H9 (cell line): ENCODE results near the gene DYNC2H1. TPM values are rescaled to one million over a fixed set of nuclear protein-coding genes. Genes with fewer than 3 reads are reported as not detected.

Source experiments
- DNase-seq: peaks from one replicate; pipeline ENCODE4 v3.0.0-alpha.2; 2017
- H2AFZ ChIP-seq: one replicate; pipeline ENCODE4 v1.6.1; 2013; ENCODE audit warnings: mild to moderate bottlenecking, low read length, control low read depth, moderate library complexity
- H2AK5ac ChIP-seq: 2 replicates; pipeline ENCODE4 v1.6.1; 2013; ENCODE audit warnings: low read length, control low read depth, mixed read lengths; ENCODE audit not compliant: insufficient read length
- H2BK120ac ChIP-seq: one replicate; pipeline ENCODE4 v1.6.1; 2013; ENCODE audit warnings: low read depth, mild to moderate bottlenecking, low read length, control low read depth, inconsistent platforms; ENCODE audit not compliant: poor library complexity, severe bottlenecking
- H2BK12ac ChIP-seq: 2 replicates; pipeline ENCODE4 v1.6.1; 2013; ENCODE audit warnings: low read length, control low read depth, mixed read lengths, low read depth; ENCODE audit not compliant: insufficient read length
- H2BK15ac ChIP-seq: 2 replicates; pipeline ENCODE4 v1.6.1; 2013; ENCODE audit warnings: low read depth, low read length, control low read depth
- H2BK20ac ChIP-seq: one replicate; pipeline ENCODE4 v1.6.1; 2013; ENCODE audit warnings: low read depth, mild to moderate bottlenecking, low read length, control low read depth, inconsistent platforms; ENCODE audit not compliant: poor library complexity, severe bottlenecking
- H2BK5ac ChIP-seq: 2 replicates; pipeline ENCODE4 v1.6.1; 2013; ENCODE audit warnings: low read length, control low read depth, mixed read lengths; ENCODE audit not compliant: insufficient read length
- H3K14ac ChIP-seq: 2 replicates; pipeline ENCODE4 v1.6.1; 2013; ENCODE audit warnings: low read length, control low read depth; ENCODE audit not compliant: insufficient read depth
- H3K18ac ChIP-seq: 2 replicates; pipeline ENCODE4 v1.6.1; 2013; ENCODE audit warnings: low read depth, mild to moderate bottlenecking, mixed read lengths, low read length, control low read depth; ENCODE audit not compliant: insufficient read length
- H3K23ac ChIP-seq: 2 replicates; pipeline ENCODE4 v1.6.1; 2013; ENCODE audit warnings: low read length, control low read depth, mixed read lengths, low read depth; ENCODE audit not compliant: insufficient read length
- H3K23me2 ChIP-seq: 2 replicates; pipeline ENCODE4 v1.6.1; 2013; ENCODE audit warnings: low read depth, mild to moderate bottlenecking, mixed read lengths, low read length, control low read depth; ENCODE audit not compliant: insufficient read length, poor library complexity, severe bottlenecking
- H3K27ac ChIP-seq: 2 replicates; pipeline ENCODE4 v1.5.1; 2013; ENCODE audit warnings: low read length, control low read depth, mixed read lengths, low read depth; ENCODE audit not compliant: insufficient read length
- H3K27me3 ChIP-seq: 2 replicates; pipeline ENCODE4 v1.6.1; 2013; ENCODE audit warnings: low read length, control low read depth, inconsistent platforms; ENCODE audit not compliant: insufficient read depth
- H3K4ac ChIP-seq: 2 replicates; pipeline ENCODE4 v1.6.1; 2013; ENCODE audit warnings: low read depth, mild to moderate bottlenecking, control low read depth, inconsistent platforms, low read length, moderate library complexity
- H3K4me1 ChIP-seq: 2 replicates; pipeline ENCODE4 v1.6.1; 2013; ENCODE audit warnings: low read length, control low read depth, inconsistent platforms; ENCODE audit not compliant: insufficient read depth
- H3K4me2 ChIP-seq: 2 replicates; pipeline ENCODE4 v1.6.1; 2013; ENCODE audit warnings: low read length, control low read depth, mixed read lengths; ENCODE audit not compliant: insufficient read length, insufficient read depth
- H3K56ac ChIP-seq: 2 replicates; pipeline ENCODE4 v1.6.1; 2013; ENCODE audit warnings: low read depth, mild to moderate bottlenecking, mixed read lengths, low read length, control low read depth; ENCODE audit not compliant: insufficient read length
- H3K79me1 ChIP-seq: 2 replicates; pipeline ENCODE4 v1.6.1; 2013; ENCODE audit warnings: low read depth, mild to moderate bottlenecking, moderate library complexity, low read length, control low read depth, inconsistent platforms; ENCODE audit not compliant: insufficient read depth, poor library complexity, severe bottlenecking
- H3K79me2 ChIP-seq: 2 replicates; pipeline ENCODE4 v1.6.1; 2013; ENCODE audit warnings: low read length, control low read depth, inconsistent platforms; ENCODE audit not compliant: insufficient read depth
- H3K9ac ChIP-seq: 2 replicates; pipeline ENCODE4 v1.6.1; 2013; ENCODE audit warnings: low read length, control low read depth, mixed read lengths; ENCODE audit not compliant: insufficient read length; ENCODE audit errors: extremely low read depth
- H3K9me3 ChIP-seq: one replicate; pipeline ENCODE4 v1.6.1; 2013; ENCODE audit warnings: low read depth, low read length, inconsistent platforms; ENCODE audit not compliant: control insufficient read depth
- H3T11ph ChIP-seq: one replicate; pipeline ENCODE4 v1.6.1; 2013; ENCODE audit warnings: mild to moderate bottlenecking, low read length, control low read depth, inconsistent platforms
- H4K20me1 ChIP-seq: one replicate; pipeline ENCODE4 v1.6.1; 2013; ENCODE audit not compliant: control insufficient read depth, insufficient read length, insufficient read depth
- H4K5ac ChIP-seq: 2 replicates; pipeline ENCODE4 v1.6.1; 2013; ENCODE audit warnings: low read depth, mild to moderate bottlenecking, mixed read lengths, low read length, control low read depth; ENCODE audit not compliant: insufficient read length
- H4K8ac ChIP-seq: replicated peaks from 2 replicates; pipeline ENCODE4 v1.6.1; 2013; ENCODE audit warnings: low read length, control low read depth, mixed read lengths, low read depth; ENCODE audit not compliant: insufficient read length
- H4K91ac ChIP-seq: 2 replicates; pipeline ENCODE4 v1.6.1; 2013; ENCODE audit warnings: low read depth, mild to moderate bottlenecking, moderate library complexity, mixed read lengths, low read length, control low read depth; ENCODE audit not compliant: insufficient read length
- H3K27ac Mint-ChIP-seq, 3 experiments: 2 replicates in 2 of 3; 3 replicates in 1 of 3; pipeline ENCODE4 v1.8.0; 2020 to 2021; ENCODE audit warnings: mixed read lengths in 3 of 3, mild to moderate bottlenecking in 1 of 3, moderate library complexity in 1 of 3
- H3K27me3 Mint-ChIP-seq: 2 replicates; pipeline ENCODE4 v1.8.0; 2021; ENCODE audit warnings: low read depth, mild to moderate bottlenecking, moderate library complexity, mixed read lengths
- H3K36me3 Mint-ChIP-seq, 3 experiments: 2 replicates in 2 of 3; 3 replicates in 1 of 3; pipeline ENCODE4 v1.8.0; 2020 to 2021; ENCODE audit warnings: low read depth in 3 of 3, mixed read lengths in 3 of 3; ENCODE audit not compliant: insufficient read depth in 1 of 3
- H3K4me1 Mint-ChIP-seq, 2 experiments: 2 replicates each; pipeline ENCODE4 v1.8.0; 2020; ENCODE audit warnings: mixed read lengths in 2 of 2
- H3K4me3 Mint-ChIP-seq, 2 experiments: 2 replicates in 1 of 2; 3 replicates in 1 of 2; pipeline ENCODE4 v1.8.0; 2020 to 2021; ENCODE audit warnings: mild to moderate bottlenecking in 2 of 2, mixed read lengths in 2 of 2, moderate library complexity in 1 of 2
- H3K9me3 Mint-ChIP-seq, 2 experiments: 2 replicates in 1 of 2; 3 replicates in 1 of 2; pipeline ENCODE4 v1.8.0; 2020; ENCODE audit warnings: mild to moderate bottlenecking in 2 of 2, mixed read lengths in 2 of 2, moderate library complexity in 1 of 2
- CTCF ChIP-seq: fragments of 200-600 bp; sonication (generic); conservative IDR thresholded peaks from 3 replicates; pipeline ENCODE4 v1.8.0; 2021; ENCODE audit warnings: antibody characterized with exemption, mild to moderate bottlenecking
- WGBS: extraction: QIAGEN DNeasy Blood & Tissue Kit; methylation state at CpG from one replicate; pipeline ENCODE4 v1.1.7; 2013; ENCODE audit warnings: missing lambda C conversion rate, low lambda C conversion rate, mixed read lengths; ENCODE audit not compliant: insufficient read length; ENCODE audit errors: extremely low coverage; 5-methylcytosine and 5-hydroxymethylcytosine counted together
- total RNA-seq: library from RNA; stranded (reverse); gene quantifications from 2 replicates; pipeline ENCODE4 v1.2.1, GENCODE V29; 2021

The DYNC2H1 gene
- total RNA-seq, 1 experiment from 2014 or later: 13.2 TPM

- Histone ChIP-seq H3K79me2 (no peaks in the 10 kb centered on the region), H3K79me1 (no peaks in the 10 kb centered on the region), H2AFZ (no peak overlapping the region), H3K18ac (no peak overlapping the region), H3K4me1 (no peaks in the 10 kb centered on the region), H4K20me1 (no peaks in the 10 kb centered on the region), H3K23me2 (no peaks in the 10 kb centered on the region), H3K27ac (no peak overlapping the region), H3K4me2 (no peak overlapping the region), H3K9me3 (no peaks in the 10 kb centered on the region), H3K23ac (no peak overlapping the region), H4K91ac (no peak overlapping the region), H2BK12ac (no peak overlapping the region), H3K9ac (no peak overlapping the region), H4K8ac (no peak overlapping the region), H2BK120ac (no peak overlapping the region), H3T11ph (no peak overlapping the region), H2BK15ac (no peak overlapping the region), H3K14ac (no peak overlapping the region; the same call in 1 of the 2 replicates), H3K4ac (no peak overlapping the region), H2BK5ac (no peak overlapping the region), H2AK5ac (no peak overlapping the region), H3K27me3 (no peaks in the 10 kb centered on the region), H2BK20ac (no peak overlapping the region), H3K56ac (no peak overlapping the region), H4K5ac (no peak overlapping the region)
- H3K36me3 Mint-ChIP-seq: peaks cover 2 to 8% (median 2%) of the 10 kb centered on the region in 3 experiments; a peak in 2 of 7 replicates
- H3K4me1 Mint-ChIP-seq: peaks cover 9 to 13% of the 10 kb centered on the region in 2 experiments
- H3K27me3 Mint-ChIP-seq: no peaks in the 10 kb centered on the region
- H3K4me3 Mint-ChIP-seq: no peak overlapping the region
- H3K27ac Mint-ChIP-seq: no peak overlapping the region; a peak in 1 of 7 replicates
- WGBS: no CpG with 5 or more reads among the region's 9 CpGs
- DNase-seq: no peak
- no peaks in the 10 kb centered on the region for H3K9me3 Mint-ChIP-seq
- TF ChIP-seq CTCF: no peak
Measured at GRCh38 chr11:103266167-103266831, 157.1 kb downstream of the DYNC2H1 start.
